Nephron (organoid): ENCODE data around the gene WDHD1.

ENCODE experiments used
- H3K27ac Mint-ChIP-seq, 3 experiments: 2 replicates each; pipeline ENCODE4 v1.8.0; 2020; ENCODE audit warnings: mixed read lengths in 3 of 3, mild to moderate bottlenecking in 2 of 3, moderate library complexity in 1 of 3
- H3K27me3 Mint-ChIP-seq: 2 replicates; pipeline ENCODE4 v1.8.0; 2021; ENCODE audit warnings: low read depth, mild to moderate bottlenecking, moderate library complexity, mixed read lengths
- H3K36me3 Mint-ChIP-seq: 2 replicates; pipeline ENCODE4 v1.8.0; 2020; ENCODE audit warnings: low read depth, mixed read lengths
- H3K4me1 Mint-ChIP-seq: 2 replicates; pipeline ENCODE4 v1.8.0; 2020; ENCODE audit warnings: mixed read lengths
- H3K4me3 Mint-ChIP-seq, 3 experiments: 2 replicates each; pipeline ENCODE4 v1.8.0; 2020; ENCODE audit warnings: mild to moderate bottlenecking in 3 of 3, mixed read lengths in 3 of 3, moderate library complexity in 2 of 3
- H3K9me3 Mint-ChIP-seq: 2 replicates; pipeline ENCODE4 v1.8.0; 2020; ENCODE audit warnings: mixed read lengths
- TF ChIP-seq, protein P1 (sequence below), 3 experiments: fragments of 200-600 bp; sonication (generic); IDR thresholded peaks; one replicate each; pipeline ENCODE4 v1.5.0; 2021; ENCODE audit warnings: antibody characterized with exemption in 3 of 3; ENCODE audit not compliant: unreplicated experiment in 3 of 3

The WDHD1 gene

DNA sequence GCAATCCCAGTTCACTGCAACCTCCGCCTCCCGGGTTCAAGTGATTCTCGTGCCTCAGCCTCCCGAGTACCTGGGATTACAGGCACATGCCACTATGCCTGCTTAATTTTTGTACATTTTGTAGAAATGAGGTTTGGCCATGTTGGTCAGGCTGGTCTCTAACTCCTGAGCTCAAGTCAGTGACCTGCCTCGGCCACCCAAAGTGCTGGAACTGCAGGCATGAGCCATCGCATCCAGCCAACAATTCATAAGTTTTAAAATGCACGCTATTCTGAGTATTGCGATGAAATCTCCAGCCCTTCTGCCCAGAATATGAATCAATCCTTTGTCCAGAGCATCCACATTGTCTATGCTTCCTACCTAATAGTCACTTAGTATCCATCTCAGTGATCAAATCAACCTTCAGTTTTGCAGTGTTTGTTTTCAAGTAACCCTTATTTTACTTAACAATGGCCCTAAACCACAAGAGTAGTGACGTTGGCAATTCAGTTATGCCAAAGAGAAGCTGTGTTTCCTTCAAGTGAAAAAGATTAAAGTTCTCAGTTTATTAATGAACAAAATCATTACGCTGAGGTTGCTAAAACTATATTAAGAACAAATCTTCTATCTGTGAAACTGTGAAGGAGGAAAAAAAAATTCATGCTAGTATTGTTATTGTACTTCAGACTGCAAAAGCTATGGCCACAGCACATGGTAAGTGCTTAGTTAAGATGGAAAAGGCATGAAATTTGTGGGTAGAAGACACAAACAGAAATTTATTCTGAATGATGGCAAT is 135.2 kb downstream of the WDHD1 start:
- Mint-ChIP-seq H3K9me3 (no peaks in the 10 kb centered on the region), H3K27ac (no peak overlapping the region), H3K4me1 (peaks cover 20% of the 10 kb centered on the region), H3K4me3 (no peak overlapping the region), H3K27me3 (no peaks in the 10 kb centered on the region), H3K36me3 (no peaks in the 10 kb centered on the region)
- TF ChIP-seq, protein P1, sequence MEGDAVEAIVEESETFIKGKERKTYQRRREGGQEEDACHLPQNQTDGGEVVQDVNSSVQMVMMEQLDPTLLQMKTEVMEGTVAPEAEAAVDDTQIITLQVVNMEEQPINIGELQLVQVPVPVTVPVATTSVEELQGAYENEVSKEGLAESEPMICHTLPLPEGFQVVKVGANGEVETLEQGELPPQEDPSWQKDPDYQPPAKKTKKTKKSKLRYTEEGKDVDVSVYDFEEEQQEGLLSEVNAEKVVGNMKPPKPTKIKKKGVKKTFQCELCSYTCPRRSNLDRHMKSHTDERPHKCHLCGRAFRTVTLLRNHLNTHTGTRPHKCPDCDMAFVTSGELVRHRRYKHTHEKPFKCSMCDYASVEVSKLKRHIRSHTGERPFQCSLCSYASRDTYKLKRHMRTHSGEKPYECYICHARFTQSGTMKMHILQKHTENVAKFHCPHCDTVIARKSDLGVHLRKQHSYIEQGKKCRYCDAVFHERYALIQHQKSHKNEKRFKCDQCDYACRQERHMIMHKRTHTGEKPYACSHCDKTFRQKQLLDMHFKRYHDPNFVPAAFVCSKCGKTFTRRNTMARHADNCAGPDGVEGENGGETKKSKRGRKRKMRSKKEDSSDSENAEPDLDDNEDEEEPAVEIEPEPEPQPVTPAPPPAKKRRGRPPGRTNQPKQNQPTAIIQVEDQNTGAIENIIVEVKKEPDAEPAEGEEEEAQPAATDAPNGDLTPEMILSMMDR (IDR thresholded peaks at IDR 0.05; ENCODE audit: unreplicated experiment in 3 of 3), result no peak

DNA sequence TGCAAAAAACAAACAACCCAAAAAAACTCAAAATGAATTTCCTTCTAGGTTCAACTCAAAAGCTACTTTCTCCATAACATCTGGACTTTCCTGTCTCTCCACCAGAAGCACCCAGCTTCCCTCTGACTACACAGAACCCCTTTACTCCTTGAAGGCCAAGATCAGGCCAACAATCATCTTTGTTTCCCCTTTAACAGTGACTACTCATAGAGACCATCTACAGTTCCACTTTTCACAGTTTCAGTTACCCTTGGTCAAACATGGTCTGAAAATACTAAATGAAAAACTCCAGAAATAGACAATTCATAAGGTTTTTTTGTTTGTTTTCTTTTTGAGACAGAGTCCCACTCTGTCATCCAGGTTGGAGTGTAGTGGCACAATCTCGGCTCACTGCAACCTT is 136.1 kb downstream of the WDHD1 start:
- no peaks in the 10 kb centered on the region for H3K27me3 Mint-ChIP-seq
- H3K4me3 Mint-ChIP-seq, result no peak overlapping the region
- no peak overlapping the region for H3K27ac Mint-ChIP-seq
- H3K4me1 Mint-ChIP-seq, result peaks cover 22% of the 10 kb centered on the region
- no peaks in the 10 kb centered on the region for H3K36me3 Mint-ChIP-seq
- H3K9me3 Mint-ChIP-seq, result no peaks in the 10 kb centered on the region
- TF ChIP-seq, protein P1 (IDR thresholded peaks at IDR 0.05; ENCODE audit: unreplicated experiment in 3 of 3), result no peak

DNA sequence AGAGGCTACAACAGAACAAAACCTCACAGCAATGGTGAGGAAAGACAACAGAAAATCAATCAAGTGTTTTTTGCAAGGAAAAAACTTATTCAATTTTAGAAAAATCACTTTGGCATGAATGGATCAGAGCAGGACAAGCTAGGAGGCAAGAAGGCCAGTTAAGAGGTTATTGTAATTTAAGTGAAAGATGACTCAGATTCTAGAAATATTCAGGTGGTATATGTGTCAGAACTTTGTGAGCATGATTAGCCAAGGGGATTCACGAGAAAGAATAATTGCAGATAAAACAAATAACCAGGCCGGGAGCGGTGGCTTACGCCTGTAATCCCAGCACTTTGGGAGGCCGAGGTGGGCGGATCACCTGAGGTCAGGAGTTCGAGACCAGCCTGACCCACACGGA is 137.0 kb downstream of the WDHD1 start:
- Mint-ChIP-seq H3K27ac (no peak overlapping the region), H3K4me1 (peaks cover 22% of the 10 kb centered on the region), H3K27me3 (no peaks in the 10 kb centered on the region), H3K9me3 (no peaks in the 10 kb centered on the region), H3K36me3 (no peaks in the 10 kb centered on the region), H3K4me3 (no peak overlapping the region)
- TF ChIP-seq, protein P1 (IDR thresholded peaks at IDR 0.05; ENCODE audit: unreplicated experiment in 3 of 3), result no peak
